IPS-11a (cell line): ENCODE results near the gene VCX3B.
"Not testable (repeated sequence)": the region's sequence is repeated elsewhere in the genome, so short reads cannot be mapped to it uniquely, and the experiment has no call there.

Experiments used
- H3K4me3 ChIP-seq: one replicate; pipeline ENCODE4 v1.5.1; 2013; ENCODE audit warnings: low read depth, low read length, control low read depth

The VCX3B gene

DNA sequence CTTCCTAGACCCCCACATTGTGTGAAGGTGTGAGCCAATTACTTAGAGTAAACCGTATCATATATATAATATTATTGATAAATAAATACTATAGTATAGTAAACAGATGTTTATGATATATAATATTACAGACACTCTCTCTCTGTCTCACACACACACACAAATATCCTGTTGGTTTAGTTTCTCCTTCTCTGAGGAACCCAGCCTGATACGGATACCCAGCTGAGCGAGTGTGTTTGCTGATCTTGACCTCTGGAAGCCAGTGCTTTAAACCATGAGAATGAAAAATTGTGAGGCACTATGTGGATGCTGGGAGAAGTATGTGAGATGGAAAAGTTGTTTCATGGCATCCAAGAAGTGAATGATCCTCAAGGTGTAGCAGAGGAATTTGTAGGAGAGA lies at the start of gene VCX3B:
Gene VCX3B (plus strand): TSS at position 301 of the 400 bp plus-strand sequence. CDS start 621 bp downstream, outside the sequence.
- not testable (repeated sequence) for H3K4me3 ChIP-seq

DNA sequence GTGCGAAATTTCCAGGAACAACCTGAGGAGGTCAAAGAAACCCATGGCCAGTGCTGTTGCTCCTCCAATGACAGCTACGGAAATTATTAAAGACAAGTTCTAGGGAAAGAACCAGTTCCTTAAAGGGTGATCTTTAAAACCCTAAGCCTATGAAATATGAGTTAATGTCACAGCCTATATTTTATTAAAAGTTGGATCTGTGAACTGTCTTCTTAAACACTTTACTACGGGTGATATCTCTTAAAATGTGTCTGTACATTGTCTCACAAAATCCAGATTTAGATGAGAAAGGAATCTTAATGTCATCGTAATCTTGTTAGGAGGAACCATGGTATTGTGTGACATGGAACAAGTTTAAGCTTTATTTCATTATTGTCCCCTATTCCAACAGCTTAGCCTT lies 46.3 kb upstream of the VCX3B start:
- no peak overlapping the region for H3K4me3 ChIP-seq

DNA sequence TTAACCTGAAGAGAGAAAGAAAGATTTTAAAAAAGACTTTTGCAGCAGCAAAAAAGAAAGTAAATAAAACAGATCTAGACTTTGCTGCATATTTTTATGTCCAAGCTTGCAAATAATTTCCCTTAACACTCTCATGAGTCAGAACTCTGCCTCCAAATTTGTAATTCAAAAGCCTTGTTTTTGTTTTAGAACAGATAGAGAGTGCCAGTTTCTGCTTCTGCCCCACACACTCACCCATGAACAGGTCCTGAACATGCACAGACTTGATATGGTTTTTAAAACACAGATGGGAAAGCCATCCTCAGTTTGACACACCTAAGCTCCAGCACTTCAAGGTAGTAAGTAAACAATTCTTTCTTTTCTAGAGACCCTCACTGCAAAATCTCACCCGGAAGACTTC lies 39.7 kb upstream of the VCX3B start:
- no peak overlapping the region for H3K4me3 ChIP-seq

DNA sequence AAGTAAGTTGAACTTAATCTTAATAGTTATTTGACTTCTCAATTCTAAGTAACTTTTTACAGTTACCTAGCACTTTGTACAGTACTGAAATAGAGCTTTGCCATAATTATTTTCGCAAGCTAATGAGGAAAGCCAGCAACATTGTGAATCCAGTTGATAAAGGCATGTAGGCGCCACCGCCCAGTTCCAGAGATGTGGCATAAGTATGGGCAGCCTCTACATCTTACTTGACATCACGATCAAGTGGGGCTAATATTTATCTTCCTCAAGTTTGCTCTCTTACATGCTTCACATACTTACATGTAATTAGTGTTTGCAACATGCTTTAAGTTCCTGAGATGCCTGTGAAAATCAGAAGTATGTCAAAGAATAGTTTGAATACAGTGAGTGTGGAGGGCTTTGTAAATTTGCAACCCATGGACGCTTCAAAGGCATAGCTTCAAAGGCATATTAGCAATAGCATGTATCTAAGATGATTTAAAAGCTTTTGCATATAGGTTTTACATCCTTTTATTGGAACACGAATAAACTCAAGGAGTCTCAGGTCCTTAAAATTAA lies 34.9 kb upstream of the VCX3B start:
- H3K4me3 ChIP-seq, result no peak overlapping the region

DNA sequence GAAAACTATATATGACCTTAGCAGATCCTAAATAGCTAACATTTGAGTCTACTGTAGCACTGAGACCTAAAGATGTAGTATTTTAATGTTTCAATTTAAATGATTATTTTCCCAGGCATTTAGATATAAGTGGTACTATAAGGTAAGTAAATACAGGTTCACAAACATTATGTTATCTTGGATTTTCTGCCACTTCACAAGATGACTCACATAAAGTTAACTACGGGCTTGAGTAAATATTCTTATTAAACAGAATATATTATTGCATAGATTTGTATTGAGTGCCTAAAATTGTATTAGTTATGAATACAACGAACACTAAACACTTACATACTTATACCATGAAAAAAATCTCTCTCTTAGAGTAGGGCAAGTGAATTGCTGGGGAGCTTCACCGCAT lies 34.2 kb upstream of the VCX3B start:
- no peak overlapping the region for H3K4me3 ChIP-seq

DNA sequence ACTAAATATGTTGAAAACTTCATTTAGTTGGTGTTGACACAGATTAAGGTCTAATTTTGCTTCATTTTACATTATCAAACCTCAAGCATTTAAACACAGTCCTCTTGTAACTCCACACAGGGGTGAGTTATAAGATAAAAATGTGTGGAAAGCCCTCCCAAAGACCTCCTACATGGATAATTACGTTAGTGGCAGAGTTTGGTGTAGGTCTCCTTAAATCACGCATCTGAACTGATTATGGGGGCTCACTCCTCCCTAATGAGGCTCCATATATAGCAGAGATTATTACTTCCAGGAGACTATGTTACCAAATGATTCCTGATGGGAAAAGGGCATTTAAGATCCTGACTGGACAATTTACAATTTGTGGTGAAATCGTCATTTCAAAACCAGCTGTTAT lies 32.2 kb upstream of the VCX3B start:
- H3K4me3 ChIP-seq, result no peak overlapping the region

DNA sequence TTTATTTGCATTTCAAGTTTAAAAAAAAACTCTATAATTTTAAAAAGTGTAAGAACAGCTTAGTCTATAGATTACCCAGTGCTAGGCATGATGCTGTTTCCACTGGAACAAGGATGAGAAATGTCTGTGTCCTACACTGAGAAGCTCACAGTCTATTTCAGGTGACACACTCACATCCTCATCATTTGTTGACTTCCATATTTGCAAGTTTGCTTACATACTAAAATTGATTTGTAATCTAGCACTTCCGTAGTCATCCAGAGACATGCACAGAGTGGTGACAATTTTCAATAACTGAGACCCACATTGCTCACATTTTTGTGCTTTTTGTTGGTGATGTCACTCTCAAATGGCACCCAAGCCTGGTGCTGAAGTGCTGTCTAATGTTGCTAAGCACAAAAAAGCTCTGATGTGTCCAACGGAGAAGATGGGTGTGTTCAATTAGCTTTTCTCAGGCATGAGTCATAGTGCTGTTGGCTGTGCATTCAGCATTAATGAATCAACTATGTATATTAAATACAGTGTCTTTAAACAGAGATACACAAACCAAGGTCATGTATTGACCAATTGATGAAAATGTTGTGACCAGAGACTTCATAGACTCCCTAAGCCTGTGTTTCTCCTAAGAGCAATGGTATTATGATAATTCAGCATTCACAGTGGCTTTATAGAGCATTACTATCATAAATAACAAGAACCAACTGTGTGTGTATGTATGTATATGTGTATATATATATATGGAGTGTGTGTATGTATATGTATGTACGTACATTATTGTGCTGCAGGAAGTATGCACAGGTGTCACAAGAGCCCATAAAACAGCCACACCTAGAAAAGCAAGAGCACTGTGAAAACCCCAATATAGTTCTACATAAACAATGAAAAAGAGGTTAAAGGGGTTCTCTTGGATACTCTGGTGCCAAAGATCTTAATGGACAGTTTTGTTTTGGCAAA lies 31.2 kb upstream of the VCX3B start:
- H3K4me3 ChIP-seq, result no peak overlapping the region

DNA sequence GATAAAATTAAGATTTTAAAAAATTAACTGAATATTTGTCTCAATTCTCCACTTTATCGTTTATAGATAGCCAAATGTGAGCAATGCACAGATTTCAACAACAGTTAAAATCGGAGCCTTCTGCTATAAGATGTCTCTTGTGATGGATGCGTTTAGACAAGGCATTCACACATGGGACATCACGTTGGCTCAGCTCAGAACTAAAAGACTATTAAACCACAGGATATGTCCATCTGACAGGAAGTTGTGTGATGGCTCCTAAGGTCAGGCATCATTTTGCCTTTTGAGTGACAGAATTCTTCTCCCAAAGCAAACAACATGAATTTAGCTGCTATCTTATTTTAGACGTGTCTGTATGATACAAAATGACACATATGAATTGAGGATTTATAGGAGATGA lies 17.3 kb upstream of the VCX3B start:
- H3K4me3 ChIP-seq, result no peak overlapping the region

DNA sequence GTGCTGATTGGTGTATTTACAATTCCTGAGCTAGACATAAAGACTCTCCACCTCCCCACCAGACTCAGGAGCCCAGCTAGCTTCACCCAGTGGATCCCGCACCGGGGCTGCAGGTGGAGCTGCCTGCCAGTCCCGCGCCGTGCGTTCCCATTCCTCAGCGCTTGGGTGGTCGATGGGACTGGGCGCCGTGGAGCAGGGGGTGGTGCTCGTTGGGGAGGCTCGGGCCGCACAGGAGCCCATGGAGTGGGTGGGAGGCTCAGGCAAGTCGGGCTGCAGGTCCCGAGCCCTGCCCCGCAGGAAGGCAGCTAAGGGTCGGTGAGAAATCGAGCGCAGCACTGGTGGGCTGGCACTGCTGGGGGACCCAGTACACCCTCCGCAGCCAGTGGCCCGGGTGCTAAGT lies 12.3 kb upstream of the VCX3B start:
- H3K4me3 ChIP-seq, result not testable (repeated sequence)

DNA sequence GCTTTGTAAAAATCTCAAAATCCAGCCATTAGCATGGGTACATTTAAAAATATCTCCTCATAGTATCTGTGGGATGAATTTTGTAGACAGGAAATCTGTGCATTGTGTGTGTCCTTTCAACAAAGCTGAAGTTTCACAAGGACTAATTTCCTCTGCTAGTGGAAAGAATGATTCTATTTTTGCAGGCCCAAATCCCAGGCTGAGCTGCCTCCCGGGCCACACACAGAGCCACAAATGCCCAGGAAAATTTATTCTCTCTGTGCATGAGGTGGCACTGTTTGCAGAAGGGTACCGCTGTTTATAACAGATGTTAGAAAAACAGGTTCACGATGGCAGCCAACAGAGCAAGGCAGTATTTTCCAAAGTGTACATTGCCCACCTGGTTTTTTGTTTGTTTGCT lies 11.0 kb upstream of the VCX3B start:
- no peak overlapping the region for H3K4me3 ChIP-seq

DNA sequence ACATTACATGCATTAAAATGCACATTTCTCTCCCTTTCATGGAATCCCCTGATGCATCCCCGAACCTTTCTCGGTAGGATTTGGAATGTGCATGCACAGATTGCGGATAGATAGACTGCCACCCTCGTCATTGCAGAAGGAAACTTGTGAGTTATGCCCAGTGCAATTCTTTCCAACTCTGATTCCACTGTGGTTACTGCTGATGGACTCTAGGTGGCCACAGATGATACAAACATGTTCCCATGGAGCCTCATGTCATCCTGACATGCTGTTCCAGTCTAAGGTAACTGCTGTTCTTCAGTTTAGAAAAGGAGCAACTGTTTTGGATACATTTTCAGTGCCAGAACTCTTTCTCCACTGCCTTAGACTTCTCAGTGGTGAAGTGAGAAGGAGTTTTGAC lies 9.1 kb upstream of the VCX3B start:
- no peak overlapping the region for H3K4me3 ChIP-seq

DNA sequence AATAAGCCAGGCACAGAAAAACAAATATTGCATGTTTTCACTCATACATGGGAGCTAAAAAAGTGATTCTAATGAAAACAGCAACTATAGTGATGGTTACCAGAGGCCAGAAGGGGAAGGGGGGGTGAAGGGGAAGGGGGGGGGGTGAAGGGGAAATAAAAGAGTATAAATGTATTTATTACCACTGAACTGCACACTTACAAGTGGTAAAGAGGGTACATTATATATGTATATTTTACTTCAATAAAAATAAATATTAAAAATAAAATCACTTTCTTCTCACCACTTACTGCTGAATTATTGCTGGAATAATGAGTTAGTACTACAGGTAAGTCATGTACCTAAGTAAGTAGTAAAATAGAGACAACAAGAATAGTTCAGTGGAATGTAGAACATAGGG lies 2.1 kb upstream of the VCX3B start:
- no peak overlapping the region for H3K4me3 ChIP-seq

DNA sequence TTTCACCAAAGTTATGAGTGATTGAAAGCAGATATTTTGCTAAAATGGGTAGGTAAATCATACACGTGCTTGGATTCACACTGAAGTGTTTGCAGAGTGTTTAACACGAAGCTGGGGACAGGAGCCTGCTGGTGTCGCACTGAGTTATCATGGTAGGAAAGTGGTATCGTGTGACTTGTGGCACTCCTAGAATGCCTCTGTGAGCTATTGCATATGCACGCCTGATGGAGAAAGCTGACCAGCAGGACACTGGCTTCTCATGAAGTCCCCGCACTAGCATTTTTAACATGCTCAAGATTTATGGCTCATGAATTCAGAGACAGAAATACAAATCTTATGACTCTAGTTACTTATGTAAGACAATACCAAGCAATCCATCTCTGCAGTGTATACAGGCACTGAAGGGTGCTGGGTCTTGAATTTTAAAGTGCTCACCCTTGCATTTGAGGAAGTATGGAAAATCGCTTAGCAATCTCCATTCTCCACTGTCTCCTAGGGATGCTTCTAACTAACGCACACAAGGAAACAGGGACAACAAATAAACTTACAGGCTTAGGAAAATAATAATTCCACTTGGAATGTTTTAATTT lies 19.8 kb downstream of the VCX3B start:
- H3K4me3 ChIP-seq, result no peak overlapping the region

DNA sequence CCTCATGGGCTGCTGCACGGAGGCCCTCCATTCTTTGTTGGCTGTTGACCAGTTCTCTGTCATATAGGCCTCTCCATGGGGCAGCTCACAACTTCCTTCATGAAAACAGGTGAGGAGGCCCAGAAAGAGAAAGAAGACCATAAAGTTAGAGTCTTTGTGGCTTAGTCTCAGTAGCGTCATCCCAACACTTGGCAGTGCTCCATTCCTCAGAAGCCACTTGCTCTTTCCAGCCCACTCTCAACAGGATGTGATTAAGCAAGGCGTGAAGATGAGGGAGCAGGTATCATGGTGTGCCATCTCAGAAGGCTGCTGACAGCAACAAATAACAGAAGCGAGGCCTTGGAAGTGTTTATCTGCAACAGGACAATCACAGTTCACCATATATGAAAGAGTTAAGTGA lies 30.4 kb downstream of the VCX3B start:
- not testable (repeated sequence) for H3K4me3 ChIP-seq

DNA sequence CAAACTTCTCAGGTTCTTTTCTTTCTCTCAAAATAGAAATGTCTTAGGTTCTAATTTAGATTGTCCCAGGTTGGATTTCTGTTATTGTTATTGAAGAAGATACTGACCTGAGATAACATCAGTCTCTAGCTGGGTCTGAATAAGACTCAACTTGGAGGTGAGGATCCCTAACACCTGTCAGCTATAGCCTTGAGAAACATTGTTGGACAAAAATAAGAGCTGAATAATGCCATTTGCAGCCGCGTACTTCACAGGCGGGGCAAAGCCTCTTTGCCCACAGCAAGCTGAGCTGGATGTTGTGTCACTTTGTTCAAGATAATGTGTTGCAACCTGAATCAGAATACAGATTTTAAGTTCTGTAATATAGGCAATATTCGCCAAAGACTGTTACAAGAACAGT lies 35.6 kb downstream of the VCX3B start:
- no peak overlapping the region for H3K4me3 ChIP-seq

DNA sequence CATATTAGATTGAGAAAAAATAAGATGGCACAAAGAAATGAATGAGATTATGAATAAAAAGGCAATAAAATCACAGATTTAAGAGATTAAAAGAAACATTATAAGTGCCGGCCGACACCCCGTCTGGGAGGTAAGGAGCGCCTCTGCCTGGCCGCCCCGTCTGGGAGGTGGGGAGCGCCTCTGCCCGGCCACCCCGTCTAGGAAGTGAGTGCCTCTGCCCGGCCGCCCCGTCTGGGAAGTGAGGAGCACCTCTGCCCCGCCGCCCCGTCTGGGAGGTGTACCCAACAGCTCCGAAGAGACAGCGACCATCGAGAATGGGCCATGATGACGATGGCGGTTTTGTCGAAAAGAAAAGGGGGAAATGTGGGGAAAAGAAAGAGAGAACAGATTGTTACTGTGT lies 37.5 kb downstream of the VCX3B start:
- H3K4me3 ChIP-seq, result not testable (repeated sequence)

DNA sequence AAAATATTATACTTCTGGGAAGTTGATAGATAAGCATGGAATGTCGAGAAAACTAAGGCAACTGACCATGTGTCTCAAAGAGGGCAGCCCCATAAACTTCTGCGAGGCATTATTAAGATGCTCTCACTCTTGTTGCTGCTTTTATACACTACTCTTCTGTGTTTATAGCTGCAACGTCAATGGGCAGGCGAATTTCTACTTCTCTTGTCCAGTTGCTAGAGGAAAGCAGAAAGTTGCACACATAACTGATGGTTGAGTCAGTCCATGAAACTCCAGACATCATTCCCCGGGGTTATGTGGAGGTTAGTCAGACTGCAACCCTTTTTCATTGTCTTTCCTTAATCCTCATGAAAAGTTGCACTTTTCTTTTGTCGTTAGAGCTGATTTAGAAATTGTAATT lies 39.8 kb downstream of the VCX3B start:
- H3K4me3 ChIP-seq, result no peak overlapping the region
